HEK293 (cell line): ENCODE results near the gene IRF7.

Source experiments
- CTCF ChIA-PET: fragments of 350-600 bp; formaldehyde crosslinking; extraction: SDS; loops from one replicate; lab custom pipeline; 2021; ENCODE audit warnings: antibody characterized with exemption; lab: Yijun Ruan, JAX
- POLR2A ChIA-PET: fragments of 300-600 bp; formaldehyde crosslinking; extraction: SDS; loops from one replicate; lab custom pipeline; 2020; ENCODE audit warnings: antibody characterized with exemption, inconsistent platforms; lab: Yijun Ruan, JAX
- H3K27ac ChIP-seq: fragments of 200-500 bp; sonication (Bioruptor generic); 2 replicates; pipeline ENCODE4 v1.5.1; 2014; ENCODE audit warnings: low read depth, low read length, control low read depth, inconsistent platforms; ENCODE audit errors: extremely low read depth
- H3K36me3 ChIP-seq, 2 experiments: fragments of 200-500 bp in 1 of 2; sonication (Bioruptor generic) in 1 of 2; 1 replicate in 1 of 2; 2 replicates in 1 of 2; pipeline ENCODE4 v1.5.1; 2014 to 2017; ENCODE audit warnings: inconsistent platforms in 2 of 2, low read length in 2 of 2; ENCODE audit not compliant: control insufficient read depth in 2 of 2, insufficient read depth in 1 of 2
- H3K4me1 ChIP-seq: fragments of 200-500 bp; sonication (Bioruptor generic); 2 replicates; pipeline ENCODE4 v1.5.1; 2014; ENCODE audit warnings: mild to moderate bottlenecking, low read length, inconsistent platforms; ENCODE audit not compliant: control insufficient read depth, insufficient read depth
- H3K4me3 ChIP-seq: 2 replicates; pipeline ENCODE4 v1.5.1; 2011; ENCODE audit warnings: low read depth, mild to moderate bottlenecking, control low read depth, low read length, moderate library complexity
- H3K9me3 ChIP-seq: fragments of 200-500 bp; sonication (Bioruptor generic); 2 replicates; pipeline ENCODE4 v1.5.1; 2014; ENCODE audit warnings: low read depth, low read length, inconsistent platforms; ENCODE audit not compliant: control insufficient read depth, insufficient read depth
- HOXD13 ChIP-seq: sonication (generic); formaldehyde crosslinking; IDR thresholded peaks from 2 replicates; pipeline ENCODE4 v1.8.0; 2022; ENCODE audit warnings: missing genetic modification reagents, borderline replicate concordance
- KLF7 ChIP-seq: fragments of 450-650 bp; formaldehyde crosslinking; IDR thresholded peaks from 2 replicates; pipeline ENCODE4 v1.5.1; 2016; ENCODE audit warnings: missing biosample characterization, missing genetic modification characterization, borderline replicate concordance
- PRDM10 ChIP-seq: fragments of 450-650 bp; formaldehyde crosslinking; IDR thresholded peaks from 2 replicates; pipeline ENCODE4 v1.5.1; 2016; ENCODE audit warnings: missing biosample characterization, missing genetic modification characterization
- PRDM6 ChIP-seq: fragments of 450-650 bp; formaldehyde crosslinking; IDR thresholded peaks from 2 replicates; pipeline ENCODE4 v1.5.1; 2017; ENCODE audit warnings: missing biosample characterization, missing genetic modification characterization
- REPIN1 ChIP-seq: fragments of 450-650 bp; formaldehyde crosslinking; IDR thresholded peaks from 2 replicates; pipeline ENCODE4 v1.5.1; 2017; ENCODE audit warnings: missing biosample characterization, missing genetic modification characterization, low read depth
- TRIM28 ChIP-seq: IDR thresholded peaks from 2 replicates; pipeline ENCODE4 v1.6.1; 2011; ENCODE audit warnings: low read length, control low read depth, borderline replicate concordance
- ZBTB17 ChIP-seq: fragments of 450-650 bp; formaldehyde crosslinking; IDR thresholded peaks from 2 replicates; pipeline ENCODE4 v1.5.1; 2016; ENCODE audit warnings: missing biosample characterization, missing genetic modification characterization
- ZBTB20 ChIP-seq: fragments of 450-650 bp; formaldehyde crosslinking; IDR thresholded peaks from 2 replicates; pipeline ENCODE4 v1.5.1; 2016; ENCODE audit warnings: missing biosample characterization, missing genetic modification characterization
- ZFHX2 ChIP-seq: fragments of 450-650 bp; formaldehyde crosslinking; conservative IDR thresholded peaks from 2 replicates; pipeline ENCODE4 v1.5.1; 2016; ENCODE audit warnings: missing biosample characterization, missing genetic modification characterization
- ZNF223 ChIP-seq: fragments of 450-650 bp; formaldehyde crosslinking; IDR thresholded peaks from 2 replicates; pipeline ENCODE4 v1.5.1; 2016; ENCODE audit warnings: missing biosample characterization, missing genetic modification characterization
- ZNF248 ChIP-seq: fragments of 450-650 bp; formaldehyde crosslinking; IDR thresholded peaks from 2 replicates; pipeline ENCODE4 v1.5.1; 2017; ENCODE audit warnings: missing biosample characterization, missing genetic modification characterization
- ZNF302 ChIP-seq: fragments of 450-650 bp; formaldehyde crosslinking; IDR thresholded peaks from 2 replicates; pipeline ENCODE4 v1.5.1; 2016; ENCODE audit warnings: missing biosample characterization, missing genetic modification characterization, low read depth
- ZNF529 ChIP-seq: fragments of 450-650 bp; formaldehyde crosslinking; IDR thresholded peaks from 2 replicates; pipeline ENCODE4 v1.5.1; 2017; ENCODE audit warnings: missing genetic modification characterization, missing biosample characterization; ENCODE audit not compliant: insufficient replicate concordance
- ZNF530 ChIP-seq: fragments of 450-650 bp; formaldehyde crosslinking; IDR thresholded peaks from 2 replicates; pipeline ENCODE4 v1.5.1; 2016; ENCODE audit warnings: low read depth, missing biosample characterization, missing genetic modification characterization
- ZNF544 ChIP-seq: fragments of 450-650 bp; formaldehyde crosslinking; IDR thresholded peaks from 2 replicates; pipeline ENCODE4 v1.5.0; 2017; ENCODE audit warnings: missing biosample characterization, missing genetic modification characterization
- ZNF580 ChIP-seq: fragments of 450-650 bp; formaldehyde crosslinking; IDR thresholded peaks from 2 replicates; pipeline ENCODE4 v1.5.1; 2016; ENCODE audit warnings: missing biosample characterization, missing genetic modification characterization
- ZNF664 ChIP-seq: fragments of 450-650 bp; formaldehyde crosslinking; IDR thresholded peaks from 2 replicates; pipeline ENCODE4 v1.5.1; 2016; ENCODE audit warnings: missing biosample characterization, missing genetic modification characterization
- ZNF707 ChIP-seq: fragments of 450-650 bp; formaldehyde crosslinking; IDR thresholded peaks from 2 replicates; pipeline ENCODE4 v1.5.1; 2016; ENCODE audit warnings: missing biosample characterization, missing genetic modification characterization
- ZSCAN4 ChIP-seq: fragments of 450-650 bp; formaldehyde crosslinking; IDR thresholded peaks from 2 replicates; pipeline ENCODE4 v1.5.1; 2017; ENCODE audit warnings: missing biosample characterization, missing genetic modification characterization

Gene IRF7

GRCh38 chr11:595400-595799, 20.4 kb downstream of the IRF7 start:
- H3K4me3 ChIP-seq = no peak overlapping the region
- POLR2A ChIA-PET = interaction anchor here (0.6 kb wide), 1 partner anchor 211 kb away, joined by 4 read pairs; no protein-coding TSS in a partner anchor
- H3K27ac ChIP-seq = no peak overlapping the region
- CTCF ChIA-PET = interaction anchor here (1.3 kb wide), 1 partner anchor 41 kb away, joined by 4 read pairs; no protein-coding TSS in a partner anchor
- H3K9me3 ChIP-seq = no peaks in the 10 kb centered on the region
- H3K4me1 ChIP-seq = no peaks in the 10 kb centered on the region
- TF ChIP-seq TRIM28 = no peak
- TF ChIP-seq ZNF530 = no peak
- TF ChIP-seq ZNF529 (tag by site-specific recombination) = no peak
- peaks cover 13 to 95% of the 10 kb centered on the region in 2 experiments; a peak in 2 of 3 replicates for H3K36me3 ChIP-seq

- H3K27ac ChIP-seq = no peak overlapping the region
- H3K36me3 ChIP-seq = peaks cover 16 to 97% of the 10 kb centered on the region in 2 experiments; a peak in 2 of 3 replicates
- no peak overlapping the region for H3K4me3 ChIP-seq
- H3K9me3 ChIP-seq = no peaks in the 10 kb centered on the region
- TF ChIP-seq KLF7 (tag by site-specific recombination) (no peak), ZSCAN4 (no peak), REPIN1 (tag by site-specific recombination) (no peak), ZNF544 (tag by site-specific recombination) (no peak), PRDM6 (no peak), ZNF580 (tag by site-specific recombination) (no peak), ZNF302 (tag by site-specific recombination) (no peak), ZNF248 (no peak), PRDM10 (tag by site-specific recombination) (no peak), ZFHX2 (no peak), ZBTB20 (no peak), ZNF664 (tag by site-specific recombination) (no peak), ZBTB17 (tag by site-specific recombination) (no peak), ZNF223 (tag by site-specific recombination) (no peak), ZNF707 (no peak), HOXD13 (CRISPR knock-in tag) (no peak)
- TF ChIP-seq, all 188 proteins: peak for 0
- POLR2A ChIA-PET = no interaction called here
- CTCF ChIA-PET = no interaction called here
- H3K4me1 ChIP-seq = no peaks in the 10 kb centered on the region
These were observed 22.4 kb downstream of the IRF7 start for GRCh38 chr11:593347-593746.
